GM18858 (cell line): ENCODE data around the gene KHK.
A peak's percentile ranks its signal among the peaks of the same experiment; 100 is the strongest.
"Not testable (repeated sequence)": the region's sequence is repeated elsewhere in the genome, so short reads cannot be mapped to it uniquely, and the experiment has no call there.

Experiments used
- ATAC-seq: cut with Tn5 transposase; IDR thresholded peaks from one replicate; pipeline ENCODE4 v1.9.1; 2021; ENCODE audit not compliant: unreplicated experiment

The KHK gene

DNA sequence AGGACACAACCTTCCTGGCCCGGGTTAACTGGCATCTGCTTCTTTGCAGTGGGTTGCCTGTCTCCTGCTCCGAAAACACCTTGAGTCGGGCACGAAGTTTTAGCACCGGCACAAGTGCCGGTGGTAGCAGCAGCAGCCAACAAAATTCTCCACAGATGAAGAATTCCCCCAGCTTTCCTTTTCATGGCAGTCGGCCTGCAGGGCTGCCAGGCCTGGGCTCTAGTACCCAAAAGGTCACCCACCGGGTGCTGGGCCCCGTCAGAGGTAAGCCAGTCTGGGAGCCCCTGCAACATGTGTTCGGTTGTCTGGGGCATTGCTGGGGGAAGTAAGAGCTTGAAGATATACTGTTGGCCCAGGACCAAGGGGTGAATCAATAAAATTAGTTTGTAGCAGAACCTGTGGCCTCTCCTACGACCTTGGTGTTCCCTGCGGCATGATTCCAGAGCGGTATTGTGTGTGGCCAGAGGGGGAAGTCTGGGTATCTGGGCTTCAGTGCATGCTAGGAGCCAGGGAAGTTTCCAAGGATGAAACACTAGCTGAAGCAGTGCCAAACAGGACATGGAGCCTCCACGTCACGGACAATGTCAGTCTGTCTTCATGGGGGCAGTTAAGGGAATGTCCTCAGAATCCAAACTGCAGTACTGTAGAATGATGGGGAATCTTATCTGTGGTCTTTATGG is 27.3 kb upstream of the KHK start:
- no peak for ATAC-seq

DNA sequence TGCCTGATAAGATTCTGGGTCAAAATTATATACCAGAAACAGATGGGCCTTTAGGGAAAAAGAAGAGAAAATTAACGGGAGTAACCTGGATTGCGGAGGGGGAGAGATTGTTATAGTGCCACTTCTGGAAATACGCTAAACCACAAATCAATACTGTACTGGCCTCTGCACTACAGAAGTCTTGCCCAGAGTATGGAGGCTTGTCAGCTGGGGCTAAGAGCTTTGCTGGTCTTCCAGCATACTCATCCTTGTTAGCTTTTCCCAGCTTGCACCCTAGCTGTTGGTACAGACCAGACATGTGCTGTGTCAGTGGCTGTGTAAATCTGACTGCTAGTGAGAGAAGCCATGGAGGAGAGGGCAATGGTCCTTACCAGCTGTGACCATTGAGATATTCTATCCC is 26.2 kb upstream of the KHK start:
- ATAC-seq = no peak

DNA sequence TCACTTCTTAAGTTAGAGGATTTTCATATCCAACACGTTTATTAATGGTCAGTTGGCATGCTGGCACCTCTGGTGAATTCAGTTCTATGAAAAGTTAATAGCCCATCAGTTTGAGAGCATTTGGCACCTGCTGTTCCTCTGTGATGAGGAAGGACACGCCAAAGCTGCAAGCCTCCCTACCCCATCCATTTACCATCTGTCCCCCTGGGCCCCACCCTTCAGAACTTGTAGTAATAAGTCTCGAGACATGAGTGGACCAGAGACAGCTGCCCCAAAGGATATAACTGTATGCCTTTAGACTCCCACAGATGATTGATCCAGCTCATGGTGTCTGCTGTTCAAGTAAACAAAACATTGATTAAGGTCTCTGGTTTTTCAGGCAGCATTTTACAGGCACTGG is 21.4 kb upstream of the KHK start:
- no peak for ATAC-seq

DNA sequence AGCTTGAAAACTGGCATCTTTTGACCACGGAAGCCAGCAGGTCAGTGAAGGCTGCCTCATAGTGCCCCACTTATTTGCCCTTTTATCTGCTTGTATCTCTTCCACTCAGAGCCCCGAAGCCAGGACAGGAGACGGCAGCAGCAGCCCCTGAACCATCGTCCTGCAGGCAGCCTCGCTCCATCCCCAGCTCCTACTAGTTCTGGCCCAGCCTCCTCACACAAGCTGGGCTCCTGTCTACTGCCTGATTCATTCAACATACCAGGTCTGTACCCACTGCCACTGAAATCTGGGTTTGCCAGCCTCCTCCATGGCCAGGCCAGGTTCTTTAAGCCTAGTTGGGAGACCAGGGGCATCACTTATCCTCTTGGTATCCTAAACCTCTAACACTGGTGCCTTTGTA is 19.2 kb upstream of the KHK start:
- no peak for ATAC-seq

DNA sequence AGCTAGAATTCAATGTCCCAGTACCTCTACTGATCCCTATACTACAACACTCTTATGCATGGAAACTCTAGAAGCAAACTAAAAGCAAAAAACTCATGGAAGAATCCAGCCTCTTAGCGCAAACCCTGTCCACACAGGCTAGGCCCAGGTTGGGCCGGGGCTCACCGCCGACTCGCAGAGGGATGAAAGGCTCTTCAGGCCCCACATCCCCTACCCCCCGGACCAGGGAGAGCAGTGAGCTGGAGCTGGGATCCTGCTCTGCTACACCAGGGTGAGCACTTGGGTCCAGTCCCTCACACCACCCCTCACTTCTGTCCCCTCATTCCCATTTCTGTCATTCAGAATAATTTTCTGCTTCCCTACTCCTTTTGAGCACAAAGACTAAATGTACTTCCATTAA is 17.1 kb upstream of the KHK start:
- ATAC-seq = no peak

DNA sequence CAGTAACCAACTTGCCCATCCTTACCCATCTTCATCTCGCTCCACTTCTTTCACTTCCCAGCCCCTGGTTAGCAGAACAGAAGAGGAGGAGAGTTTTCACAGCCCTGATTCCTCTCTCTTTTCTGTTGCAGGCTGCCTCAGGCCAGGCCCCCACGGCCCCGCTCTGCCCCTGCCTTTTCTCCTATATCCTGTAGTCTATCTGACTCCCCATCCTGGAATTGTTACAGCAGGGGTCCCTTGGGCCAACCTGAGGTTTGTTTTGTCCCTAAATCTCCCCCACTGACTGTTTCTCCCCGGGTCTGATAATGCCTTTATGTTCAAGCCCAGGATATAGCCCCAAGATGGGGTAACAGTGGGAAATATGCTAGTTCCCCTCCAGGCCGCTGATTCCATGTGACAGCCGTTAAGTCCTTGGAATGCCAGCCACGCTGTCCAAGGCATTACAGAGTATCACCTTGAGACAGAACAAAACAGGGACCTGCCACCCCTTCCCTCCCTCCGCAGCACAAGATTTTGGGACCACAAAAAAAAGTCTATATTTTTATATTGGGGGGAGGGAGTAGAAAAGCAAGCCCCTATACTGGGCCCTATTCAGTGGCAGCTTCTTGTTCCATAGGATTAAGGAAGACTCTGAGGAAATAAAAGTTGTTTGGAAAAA is 16.5 kb upstream of the KHK start:
- ATAC-seq = no peak

DNA sequence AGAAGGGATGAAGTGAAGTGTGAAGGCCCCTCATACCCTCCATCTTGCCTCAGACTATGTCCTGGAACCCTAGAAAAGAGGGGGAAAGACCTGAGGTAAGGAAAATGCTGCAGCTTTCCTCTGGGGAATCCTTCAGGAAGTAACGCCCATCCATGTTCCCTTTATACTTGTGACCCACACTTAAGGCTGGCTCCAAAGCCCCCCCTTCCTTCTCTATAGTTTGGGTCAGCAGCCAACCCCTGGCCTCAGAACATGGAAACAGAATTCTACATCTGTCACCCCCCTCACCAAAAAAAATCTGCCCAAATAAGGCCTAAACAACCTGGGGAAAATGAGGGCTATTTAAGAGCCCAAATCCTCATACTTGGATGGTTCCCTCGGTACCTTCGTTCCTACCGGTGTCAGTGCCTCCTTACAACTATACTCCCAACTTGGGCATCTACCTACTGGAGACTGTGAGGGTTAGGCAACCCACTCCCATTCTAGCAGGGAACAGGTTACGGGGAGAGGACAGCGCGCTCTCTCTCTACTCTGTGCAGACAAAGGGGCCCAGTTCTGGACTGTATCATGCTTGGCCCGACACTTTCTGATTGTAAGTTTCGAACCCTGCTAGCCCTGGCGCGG is 15.8 kb upstream of the KHK start:
- ATAC-seq = no peak

DNA sequence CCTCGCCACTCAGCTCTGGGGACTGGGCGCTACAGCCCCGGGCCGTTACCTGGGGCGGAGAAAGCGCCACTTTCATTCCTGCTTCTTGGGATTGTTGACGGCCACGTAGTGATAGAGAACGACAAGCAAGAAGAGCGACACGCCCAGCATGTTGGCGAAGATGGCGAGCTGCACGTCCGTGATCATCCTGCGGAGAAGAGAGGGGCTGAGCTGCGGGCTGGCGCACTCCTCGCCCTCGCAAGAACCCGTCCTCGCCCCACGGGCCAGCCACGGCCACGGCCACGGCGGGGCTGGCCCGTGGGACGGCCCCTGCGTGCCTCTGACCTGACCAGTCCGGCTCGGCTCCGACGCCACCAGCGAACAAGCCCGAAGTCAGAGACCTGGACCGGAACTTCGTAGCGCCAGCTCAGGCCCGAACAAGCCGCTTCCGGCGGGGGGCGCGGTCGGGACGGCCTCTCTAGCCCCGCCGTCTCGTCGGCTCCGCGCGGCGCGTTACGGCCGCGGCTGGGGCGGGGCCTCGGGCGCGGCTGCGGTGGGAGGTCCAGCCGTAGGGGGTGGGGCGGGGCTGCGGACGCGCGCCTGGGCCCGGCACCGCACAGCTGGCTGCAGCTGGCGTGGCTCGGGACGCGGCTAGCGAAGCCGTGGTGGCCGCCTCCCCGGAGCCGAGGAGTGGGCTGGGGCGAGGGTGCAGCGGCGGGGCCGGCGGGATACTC is 15.1 kb upstream of the KHK start, which contains the start of gene OST4:
OST4 (minus strand) TSS at position 378 of the 713 bp plus-strand sequence.
- ATAC-seq = peak; percentile 82

DNA sequence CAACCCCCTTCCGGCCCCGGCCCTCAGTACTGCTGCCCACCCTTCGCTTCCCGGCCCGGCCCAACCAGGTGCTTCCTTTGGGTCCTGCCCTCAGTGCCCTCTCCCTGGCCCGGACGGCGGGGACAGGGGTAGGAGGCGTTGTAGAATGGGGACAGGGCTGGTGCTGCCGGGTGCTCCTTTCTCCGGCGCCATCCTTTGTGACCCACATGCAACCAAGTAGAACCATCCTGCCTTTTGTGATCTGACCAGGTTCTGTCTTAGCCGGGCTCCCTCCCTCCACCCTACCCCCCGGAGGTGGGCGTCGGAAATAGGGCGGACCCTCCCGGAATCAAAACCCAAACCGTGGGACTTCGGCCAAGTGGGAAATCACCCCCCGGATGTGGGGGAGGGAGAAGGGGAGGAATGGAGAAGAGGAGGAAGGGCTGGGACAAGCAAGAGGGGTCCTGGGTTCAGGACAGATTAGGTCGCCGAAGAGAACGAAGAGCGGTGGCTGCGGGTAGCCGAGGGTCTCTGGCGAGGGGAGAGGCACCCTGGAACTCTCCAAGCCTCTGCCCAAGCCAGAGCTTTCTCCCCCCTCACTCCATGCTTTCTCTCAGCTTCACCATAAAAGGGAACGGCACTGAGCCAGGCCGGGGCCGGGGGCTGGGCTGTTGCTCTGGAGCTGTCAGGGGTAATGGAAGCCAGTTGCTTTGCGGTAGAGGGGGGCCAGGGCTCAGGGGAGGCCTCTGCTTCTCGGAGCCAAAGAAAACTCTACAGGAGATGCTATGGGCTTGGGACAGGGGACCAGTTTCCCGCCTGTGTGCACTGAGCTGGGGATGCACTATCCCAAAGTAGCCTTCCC is 14.4 kb upstream of the KHK start:
- no peak for ATAC-seq

DNA sequence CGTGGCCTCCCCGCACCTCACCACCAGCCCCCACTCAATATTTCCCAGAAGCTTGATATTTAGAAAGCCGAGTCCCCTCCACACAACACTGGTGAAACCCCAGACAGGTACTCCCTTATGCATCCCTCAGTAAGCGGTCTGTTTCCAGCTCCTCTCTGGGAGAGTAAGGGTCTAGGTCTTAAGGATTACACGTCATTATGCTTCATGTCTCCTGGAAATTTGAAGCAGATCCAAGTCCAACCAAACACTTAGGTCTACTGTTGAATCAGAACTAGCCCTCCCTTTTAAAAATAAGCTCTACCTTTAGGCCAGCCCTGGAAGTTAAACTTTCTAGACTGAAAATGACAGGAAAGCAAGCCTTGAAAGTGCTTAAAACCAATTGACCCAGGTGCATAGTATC is 13.7 kb upstream of the KHK start:
- no peak for ATAC-seq

DNA sequence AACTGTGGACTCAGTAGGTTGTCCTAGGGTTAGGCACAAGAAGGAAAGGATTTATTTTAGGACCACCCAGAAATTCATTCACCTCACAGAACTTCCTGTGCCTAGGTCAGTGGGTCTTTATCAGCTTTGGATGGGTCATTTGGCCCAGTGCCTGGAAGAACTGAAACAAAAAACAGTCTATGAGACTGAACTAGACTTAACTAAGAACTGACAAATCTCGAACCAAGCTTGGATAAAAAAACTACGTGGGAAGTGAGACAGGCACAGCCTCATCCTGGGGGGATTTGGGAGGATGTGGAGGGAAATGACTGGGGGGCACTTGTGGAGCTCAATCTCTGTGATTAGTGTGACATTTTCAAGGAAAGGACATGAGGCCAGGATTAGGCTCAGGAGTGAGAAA is 12.8 kb upstream of the KHK start:
- no peak for ATAC-seq

DNA sequence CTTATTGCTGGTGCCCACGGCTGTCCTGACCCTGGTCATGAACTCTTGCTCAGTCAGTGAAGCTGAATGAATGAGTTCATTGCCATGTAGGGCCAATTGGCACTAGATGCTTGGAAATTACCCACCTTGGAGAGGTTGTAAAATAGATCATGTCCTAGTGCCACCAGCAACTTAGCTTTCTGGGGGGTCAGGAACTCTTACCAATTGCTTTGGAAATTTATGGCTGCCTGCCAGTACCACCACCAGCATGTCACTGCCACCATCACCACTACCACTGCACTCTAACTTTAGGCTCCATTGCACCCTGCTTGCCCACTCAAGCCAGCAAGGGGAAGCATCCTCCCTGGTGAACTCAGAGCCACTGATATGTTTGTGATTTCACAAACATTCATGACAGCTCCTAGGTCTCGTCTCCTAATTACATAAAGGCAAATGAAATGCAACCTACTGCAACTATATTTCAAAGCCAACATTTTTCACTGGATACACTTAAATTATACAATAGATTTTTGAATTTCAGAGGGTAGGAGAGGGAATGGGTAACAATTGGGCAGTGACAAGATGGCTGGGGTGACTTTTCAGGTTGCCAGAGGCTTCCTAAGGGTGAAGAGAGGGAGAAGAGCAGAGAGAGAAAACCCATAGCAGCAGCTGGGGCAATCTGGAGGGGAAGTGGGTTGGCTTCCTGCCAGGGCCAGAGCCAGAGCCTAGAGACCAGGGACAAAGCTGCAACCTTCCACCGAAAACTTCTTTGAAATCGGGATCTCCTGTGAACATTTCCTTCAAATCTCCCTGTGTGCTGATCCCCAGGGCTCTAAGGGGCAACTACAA is 11.6 kb upstream of the KHK start:
- no peak for ATAC-seq

DNA sequence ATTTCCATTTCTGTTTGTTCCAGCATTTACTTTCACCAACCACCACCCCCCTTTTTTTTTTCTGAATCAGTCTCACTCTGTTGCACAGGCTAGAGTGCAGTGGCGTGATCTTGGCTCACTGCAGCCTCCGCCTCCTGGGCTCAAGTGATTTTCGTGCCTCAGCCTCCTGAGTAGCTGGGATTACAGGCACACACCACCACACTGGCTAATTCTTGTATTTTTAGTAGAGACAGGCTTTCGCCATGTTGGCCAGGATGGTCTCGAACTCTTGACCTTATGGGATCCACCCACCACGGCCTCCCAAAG is 11.1 kb upstream of the KHK start:
- not testable (repeated sequence) for ATAC-seq

DNA sequence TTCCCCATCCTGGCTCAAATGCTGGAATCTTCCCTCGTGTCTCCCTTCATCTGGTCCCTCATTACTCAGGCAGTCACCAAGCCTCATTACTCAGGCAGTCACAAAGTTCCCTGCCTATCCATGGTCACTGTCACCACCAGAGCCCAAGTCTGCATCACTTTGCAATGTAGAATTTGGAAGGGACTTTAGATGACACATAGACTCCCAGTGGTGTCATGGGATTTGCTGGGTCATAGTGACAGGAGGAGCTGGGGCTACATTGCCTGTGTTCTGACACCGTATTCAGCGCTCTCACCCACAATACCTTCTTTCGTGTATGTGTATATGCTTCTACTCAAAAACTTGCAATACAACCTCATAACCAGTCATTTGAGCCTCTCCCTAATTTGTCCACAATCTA is 10.2 kb upstream of the KHK start:
- no peak for ATAC-seq

DNA sequence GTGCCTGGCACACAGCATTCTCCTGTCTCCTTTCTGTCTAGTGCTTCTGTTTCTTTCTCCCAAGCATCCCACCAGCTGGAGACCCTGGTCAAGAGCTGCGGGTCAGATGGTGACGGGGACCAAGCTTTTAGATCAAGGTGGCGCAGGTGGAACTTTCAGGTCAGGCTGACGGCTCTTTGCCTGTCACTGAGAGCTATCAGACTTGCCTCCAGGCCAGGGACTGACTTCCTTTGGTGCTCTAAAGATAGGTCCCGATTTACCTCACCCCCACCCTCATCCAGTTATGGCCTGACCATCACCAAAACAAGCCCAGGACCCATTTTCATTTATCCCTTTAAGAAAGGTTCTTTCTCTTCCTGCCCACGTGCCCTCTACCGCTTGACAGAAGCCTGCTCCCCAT is 9.3 kb upstream of the KHK start:
- no peak for ATAC-seq

DNA sequence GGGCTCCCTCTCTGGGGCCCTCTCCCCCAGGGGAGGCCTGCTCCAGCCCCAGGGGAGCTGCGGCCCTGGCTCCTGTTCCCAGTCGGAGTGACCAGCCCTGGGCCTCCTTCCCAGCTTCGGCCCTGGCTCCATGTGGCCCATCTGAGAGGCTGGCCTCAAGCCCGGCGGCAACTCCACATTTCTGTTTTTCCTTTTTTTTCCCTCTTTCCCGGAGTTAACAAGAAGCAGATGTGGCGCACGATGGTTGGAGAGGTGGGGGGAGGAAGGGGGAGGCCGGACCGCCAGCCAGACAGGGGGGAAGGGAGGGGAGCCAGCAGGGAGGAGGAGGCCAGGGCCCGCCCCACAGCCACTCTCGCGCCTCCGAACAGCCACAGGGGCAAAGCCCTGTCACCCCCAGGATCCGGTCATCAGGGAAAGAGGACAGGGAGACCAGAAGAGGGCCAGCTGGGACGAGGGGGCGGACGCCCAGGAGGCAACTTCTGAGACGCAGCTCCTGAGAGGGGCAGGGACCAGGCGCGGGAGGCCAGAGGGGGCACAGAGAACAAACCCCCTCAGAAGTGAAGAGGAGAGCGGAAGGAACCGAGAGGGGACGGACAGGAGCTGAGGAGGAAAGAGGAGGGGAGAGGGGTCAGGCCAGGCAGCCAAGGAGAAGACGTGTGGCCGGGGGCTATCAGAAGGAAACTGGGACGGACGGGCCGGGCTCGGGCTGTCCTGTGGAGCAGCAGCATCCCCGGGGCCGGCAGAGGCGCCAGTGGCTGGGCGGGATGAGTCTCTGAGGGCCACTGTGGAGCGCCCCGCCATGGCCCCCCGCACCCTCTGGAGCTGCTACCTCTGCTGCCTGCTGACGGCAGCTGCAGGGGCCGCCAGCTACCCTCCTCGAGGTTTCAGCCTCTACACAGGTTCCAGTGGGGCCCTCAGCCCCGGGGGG is 8.0 kb upstream of the KHK start, which contains the start of gene EMILIN1:
EMILIN1 (plus strand) TSS at position 349 of the 928 bp plus-strand sequence; CDS start at position 800, 451 bp downstream.
- no peak for ATAC-seq

DNA sequence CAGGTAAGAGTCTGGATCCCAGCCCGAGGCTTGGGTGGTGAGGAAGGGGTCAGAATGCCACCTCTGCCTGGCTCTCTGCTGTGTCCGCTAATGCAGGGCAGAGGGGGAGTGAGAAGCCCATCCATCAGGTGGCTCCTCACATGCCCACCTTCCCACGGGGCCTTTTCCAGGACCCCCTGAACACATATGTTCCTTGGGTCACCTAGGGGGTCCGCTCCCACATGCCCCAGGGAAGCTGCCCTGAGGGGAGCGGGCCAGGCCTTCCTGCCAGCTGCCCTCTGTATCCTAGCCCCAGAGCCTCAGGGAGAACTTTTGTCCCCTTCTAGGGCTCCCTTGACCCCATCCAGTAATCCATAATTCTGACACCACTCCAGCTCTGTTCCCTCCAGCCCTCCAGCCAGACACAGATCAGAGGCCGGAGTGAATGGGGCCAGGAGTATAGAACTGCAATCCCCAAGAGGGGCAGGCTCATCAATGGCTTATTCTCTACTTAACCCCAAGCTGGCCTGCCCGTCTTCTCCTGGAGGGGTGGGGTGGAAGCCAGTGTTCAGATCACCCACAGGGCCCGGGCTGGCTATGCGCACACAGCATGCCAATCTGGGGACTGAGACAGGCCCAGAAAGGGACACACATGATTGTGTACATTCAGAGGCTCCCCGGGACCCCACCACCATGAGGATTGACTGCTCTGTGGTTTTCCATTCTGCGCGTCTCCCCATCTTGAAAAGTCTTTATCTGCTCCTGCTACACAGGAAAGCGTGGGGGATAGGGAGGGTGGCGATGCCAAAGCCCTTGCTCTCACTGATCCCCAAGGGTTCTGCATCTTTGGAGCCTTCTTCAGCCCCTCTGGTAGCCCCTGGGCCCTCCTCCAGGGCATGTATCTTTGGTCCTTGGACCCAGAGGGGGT is 7.1 kb upstream of the KHK start:
- ATAC-seq = no peak

DNA sequence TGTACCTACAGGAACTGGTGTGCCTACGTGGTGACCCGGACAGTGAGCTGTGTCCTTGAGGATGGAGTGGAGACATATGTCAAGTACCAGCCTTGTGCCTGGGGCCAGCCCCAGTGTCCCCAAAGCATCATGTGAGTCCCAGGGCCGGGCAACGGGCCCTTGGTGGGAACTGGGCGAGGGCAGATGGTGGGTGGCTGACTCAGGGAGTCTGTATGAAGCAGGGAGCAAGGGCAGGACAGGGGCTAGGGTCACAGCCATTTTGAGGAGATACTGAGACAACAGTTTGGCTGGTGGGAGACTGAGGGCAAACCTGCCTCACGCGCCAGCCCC is 6.5 kb upstream of the KHK start:
- no peak for ATAC-seq
